HG02678 (cell line): ENCODE results near the gene ARF1.
"Not testable (repeated sequence)": the region's sequence is repeated elsewhere in the genome, so short reads cannot be mapped to it uniquely, and the experiment has no call there.

ENCODE experiments used
- ATAC-seq: cut with Tn5 transposase; IDR thresholded peaks from one replicate; pipeline ENCODE4 v1.9.1; 2021; ENCODE audit warnings: mild to moderate bottlenecking, moderate library complexity; ENCODE audit not compliant: unreplicated experiment

Gene ARF1

DNA sequence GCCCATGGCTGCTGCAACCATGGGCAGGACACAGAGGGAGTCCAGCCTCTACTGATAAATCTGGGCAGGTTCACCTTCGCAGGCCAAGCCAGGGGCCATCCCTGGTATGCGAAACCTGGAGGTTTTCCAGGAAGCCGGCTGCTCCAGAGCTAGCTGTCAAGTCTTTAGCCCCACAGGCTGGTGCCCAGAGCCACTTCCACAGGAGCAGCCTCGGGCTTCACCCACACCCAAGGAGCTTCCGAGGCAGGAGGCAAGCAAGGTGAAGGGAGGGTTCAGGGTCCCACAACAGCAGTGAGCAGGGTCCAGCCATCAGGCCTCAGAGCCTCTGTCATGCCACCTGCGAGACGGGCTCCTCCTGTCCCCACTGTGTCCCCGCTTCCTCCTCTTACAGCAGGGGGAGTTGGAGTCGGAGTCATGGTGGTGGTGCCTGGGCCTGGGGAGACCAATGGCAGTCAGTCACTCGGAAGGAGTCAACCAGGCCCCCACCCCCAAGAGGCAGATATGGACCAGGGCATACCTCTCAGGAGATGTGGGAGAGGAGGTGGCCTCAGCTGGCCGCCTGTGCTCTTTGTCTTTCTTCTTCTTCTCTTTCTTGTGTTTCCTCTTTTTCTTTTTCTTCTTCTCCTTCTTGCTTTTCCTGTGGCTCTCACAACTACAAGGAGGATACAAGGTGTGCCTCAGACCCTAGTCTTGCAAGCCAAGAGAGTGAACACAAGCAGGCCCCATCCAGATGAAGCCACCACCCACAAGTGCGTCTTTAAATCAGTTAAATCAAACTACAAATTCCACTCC is 18.5 kb downstream of the ARF1 start:
- no peak for ATAC-seq

DNA sequence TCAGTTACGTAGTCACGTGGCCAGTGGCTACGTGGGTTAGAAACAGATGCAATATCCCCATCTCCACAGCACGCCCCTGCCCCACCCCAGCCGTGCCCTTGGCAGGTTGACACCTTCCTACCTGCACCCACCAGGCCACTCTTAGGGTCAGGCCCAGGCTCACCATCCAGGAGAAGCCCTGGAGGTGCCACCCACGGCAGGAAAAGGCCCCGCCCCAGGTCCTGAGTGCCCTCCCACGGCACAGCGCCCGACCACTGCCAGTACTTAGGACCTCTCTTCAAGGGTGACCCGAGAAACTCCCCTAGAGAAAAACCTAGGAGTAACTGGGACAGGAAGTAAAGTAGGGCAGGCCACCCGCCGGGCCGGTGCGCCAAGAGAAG is 19.1 kb downstream of the ARF1 start:
- ATAC-seq: no peak

DNA sequence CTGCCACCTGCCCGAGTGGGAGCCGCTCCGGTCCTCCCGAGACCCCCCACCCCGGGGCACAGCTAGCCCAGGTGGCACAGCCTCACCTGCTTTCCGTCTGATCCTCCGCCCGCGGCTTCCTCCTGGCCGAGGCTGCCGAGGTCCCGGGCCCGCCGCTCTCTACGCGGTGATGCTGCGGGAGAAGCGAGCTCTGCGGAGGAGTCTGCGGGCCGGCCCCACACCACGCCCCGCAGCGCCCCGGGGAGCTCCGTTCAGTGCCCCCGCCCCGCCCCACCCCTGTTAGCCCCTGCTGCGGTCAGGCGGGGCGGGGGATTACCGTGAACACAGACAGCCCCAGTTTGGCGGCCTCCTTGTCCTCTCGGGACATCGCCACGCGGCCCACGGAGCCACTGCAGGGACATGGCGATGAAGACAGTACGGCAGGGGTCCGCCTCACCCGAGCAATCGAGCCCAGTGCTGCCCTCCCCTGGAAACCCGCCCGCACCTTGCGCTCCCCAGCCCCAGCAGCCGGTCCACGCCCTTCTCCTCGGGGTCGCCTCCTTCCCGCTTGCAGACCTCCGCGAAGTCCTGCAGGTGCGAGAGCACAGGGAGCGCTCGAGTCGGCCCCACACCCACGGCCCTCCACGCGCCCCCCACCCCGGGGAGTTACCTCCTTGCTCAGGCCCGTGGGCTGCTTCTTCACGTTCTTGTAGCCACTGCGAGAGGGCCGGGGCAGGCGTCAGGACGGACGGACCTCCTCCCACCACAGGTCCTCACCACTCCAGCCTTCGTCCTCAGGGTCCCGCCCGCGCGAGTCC is 19.7 kb downstream of the ARF1 start:
- ATAC-seq: peak; percentile 15

DNA sequence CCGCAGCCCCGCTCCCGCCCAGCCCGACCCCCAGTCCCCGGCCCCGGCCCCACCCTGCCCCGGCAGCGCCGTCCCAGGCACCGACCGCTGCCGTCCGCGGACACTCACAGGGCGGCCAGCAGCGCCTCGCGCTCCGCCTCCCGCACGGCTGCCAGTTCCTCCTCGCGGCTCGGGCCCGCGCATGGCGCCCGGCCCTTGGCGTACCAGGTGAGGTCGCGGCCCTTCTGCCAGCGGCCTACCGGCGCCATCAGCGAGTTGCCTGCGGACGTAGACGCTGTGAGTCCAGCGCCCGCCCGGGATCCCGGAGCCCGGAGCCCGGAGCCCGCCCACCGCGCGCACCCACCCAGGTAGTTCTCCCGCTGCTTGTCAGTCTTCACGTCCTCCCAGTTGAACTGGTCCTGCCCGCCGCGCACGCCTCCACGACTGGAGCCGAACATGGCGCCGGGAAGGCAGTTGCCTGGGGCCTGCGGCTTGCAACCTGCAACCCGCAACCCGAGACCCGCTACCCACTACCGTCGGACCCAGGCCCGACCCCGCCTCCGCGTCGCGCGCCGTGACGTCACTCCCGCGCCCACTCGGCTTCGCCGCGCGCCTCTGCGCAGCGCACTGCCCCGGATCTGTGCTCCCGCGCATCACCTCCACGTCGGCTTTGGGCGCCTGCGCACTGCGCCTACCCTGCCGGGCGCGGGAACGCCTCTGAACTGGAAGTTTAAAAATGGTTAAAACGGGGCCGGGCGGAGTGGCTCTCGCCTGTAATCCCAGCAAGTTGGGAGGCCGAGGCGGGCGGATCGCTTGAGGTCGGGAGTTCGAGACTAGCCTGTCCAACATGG is 20.5 kb downstream of the ARF1 start, which contains the start of gene C1orf35:
Gene C1orf35 (minus strand): TSS at position 535 of the 830 bp plus-strand sequence. CDS start 98 bp downstream, at position 437.
- ATAC-seq: peak; percentile 76

DNA sequence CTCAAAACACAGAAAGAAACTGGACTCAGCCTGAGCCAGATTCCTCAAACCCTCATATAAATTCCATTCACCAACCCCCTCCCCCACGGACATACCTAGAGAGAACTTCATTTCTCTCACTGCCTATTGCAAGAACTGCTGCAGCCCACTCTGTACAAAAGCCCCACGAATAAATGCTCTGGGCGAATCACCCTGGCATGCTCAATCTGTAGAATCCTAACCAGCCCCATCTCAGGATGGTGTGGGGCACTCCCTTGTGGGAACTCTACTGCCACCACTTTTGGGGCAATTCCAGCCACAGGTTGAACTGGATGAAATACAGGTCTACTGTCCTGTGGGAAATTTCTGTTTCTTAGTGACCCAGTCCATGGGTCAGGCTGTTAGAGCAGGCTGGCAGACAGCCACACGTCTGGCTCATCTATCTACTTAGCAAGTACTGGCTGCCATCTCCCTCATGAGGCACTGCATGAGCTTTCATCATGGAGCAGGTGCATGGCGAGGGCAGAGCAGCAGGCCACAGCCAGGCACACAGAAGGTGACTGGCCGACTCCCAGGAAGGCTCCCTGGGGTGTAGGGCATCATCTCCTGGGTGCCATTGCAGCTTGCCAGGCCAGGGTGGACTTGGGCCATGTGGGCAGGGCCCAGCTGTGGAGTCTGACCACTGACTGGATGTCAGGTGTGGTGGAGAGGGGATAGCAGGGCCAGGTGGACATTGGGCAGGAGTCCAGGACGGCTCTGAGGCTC is 22.2 kb downstream of the ARF1 start:
- no peak for ATAC-seq

DNA sequence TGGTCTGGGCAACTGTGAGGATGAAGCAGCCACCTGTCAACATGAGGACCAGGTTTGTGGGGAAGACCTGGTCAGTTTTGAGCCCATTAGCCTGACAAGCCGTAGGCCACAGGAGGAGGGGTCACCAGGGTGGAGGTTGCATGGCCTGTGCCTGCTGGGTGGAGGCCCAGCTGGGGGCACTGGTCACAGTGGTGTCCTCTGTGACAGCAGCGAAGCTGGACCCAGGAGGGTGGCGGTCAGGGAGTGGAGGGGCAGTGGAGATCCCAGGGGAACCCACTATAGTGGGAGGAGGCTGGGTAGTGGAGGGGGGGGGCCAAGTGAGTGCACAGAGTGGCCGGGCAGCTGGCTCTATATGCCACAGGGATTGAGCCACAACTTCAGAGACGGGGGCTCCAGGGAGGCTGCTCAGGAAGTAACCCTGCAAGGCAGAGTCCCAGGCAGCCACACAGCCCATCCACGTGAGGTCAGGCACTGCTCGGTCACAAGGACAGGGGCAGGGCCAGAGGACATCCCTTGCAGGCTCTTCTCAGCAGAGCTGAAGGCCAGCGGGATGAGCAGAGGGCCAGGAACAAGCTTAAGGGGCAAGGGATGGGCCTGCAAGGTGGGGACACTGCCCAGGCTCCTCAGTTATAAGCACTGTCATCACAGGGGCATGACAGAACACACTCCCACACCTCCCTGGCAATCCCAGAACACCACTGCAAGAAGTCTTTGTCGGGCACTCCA is 22.9 kb downstream of the ARF1 start:
- ATAC-seq: no peak

DNA sequence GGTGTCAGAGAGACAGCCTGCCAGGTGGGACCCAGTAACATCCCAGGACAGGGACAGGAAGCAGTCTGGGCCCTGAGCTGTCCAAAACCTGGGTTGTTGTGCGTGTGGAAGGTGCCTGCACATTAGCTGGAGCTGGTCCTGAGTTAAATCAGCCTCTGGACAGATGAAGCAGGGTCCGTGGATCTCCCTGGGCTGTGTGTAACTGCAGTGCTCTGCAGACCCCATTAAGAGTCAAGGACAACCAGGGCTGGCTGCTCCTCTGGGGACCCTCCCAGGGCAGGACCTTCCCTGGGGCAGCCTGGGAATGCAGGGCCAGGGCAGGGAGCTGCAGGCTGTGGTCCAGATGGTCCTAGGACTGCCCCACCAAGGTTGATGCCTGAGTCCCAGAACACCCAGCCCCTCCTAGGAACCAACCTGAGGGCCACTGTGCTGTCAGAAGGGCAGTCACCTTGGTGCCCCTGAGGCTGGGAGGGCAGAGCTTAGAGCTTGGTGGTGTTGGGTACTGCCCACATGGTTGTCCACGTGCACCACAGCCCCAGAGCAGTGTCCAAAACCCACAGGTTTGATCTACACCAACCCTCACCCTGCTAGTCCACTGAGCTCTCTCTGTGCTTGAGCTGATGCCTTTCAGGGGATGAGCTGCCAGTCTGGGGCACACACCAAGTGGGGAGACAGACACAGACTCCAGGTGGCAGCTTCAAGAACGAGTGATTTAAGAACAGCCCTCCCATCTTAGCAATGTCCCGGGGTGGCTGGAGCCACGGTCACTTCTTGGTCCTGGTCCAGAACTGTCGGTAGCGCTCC is 23.7 kb downstream of the ARF1 start:
- ATAC-seq: no peak

DNA sequence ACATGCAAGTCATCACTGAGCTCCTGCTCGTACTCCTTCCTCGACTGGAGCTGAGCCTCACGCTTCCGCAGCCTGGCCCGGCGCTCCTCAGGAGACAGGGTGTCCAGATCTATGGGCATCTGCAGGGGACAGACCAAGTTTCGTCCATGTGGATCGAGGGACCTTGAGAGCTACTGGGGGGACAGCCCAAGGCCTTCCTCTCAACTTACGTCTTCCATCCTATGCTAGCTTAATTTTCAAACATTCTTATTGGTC is 24.2 kb downstream of the ARF1 start:
- no peak for ATAC-seq

DNA sequence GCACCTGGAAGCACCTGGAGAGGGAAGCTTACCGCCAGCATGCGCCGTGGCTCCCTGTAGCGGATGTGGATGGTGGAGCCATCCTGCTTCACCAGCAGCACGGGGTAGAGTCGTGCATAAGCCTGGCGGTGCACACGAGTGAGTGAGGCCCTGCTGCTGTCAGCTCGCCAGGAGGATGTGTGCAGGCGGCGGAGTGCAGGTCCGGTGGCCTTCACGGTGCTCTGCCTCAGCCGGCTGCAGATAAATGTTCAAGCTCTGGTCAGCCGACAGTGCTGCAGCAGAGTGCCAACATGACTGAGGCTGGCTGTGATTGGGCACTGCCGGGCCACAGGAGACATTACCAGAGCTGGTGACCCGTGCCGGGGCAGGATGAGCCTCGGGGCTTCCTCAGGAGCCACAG is 25.1 kb downstream of the ARF1 start:
- ATAC-seq: no peak

DNA sequence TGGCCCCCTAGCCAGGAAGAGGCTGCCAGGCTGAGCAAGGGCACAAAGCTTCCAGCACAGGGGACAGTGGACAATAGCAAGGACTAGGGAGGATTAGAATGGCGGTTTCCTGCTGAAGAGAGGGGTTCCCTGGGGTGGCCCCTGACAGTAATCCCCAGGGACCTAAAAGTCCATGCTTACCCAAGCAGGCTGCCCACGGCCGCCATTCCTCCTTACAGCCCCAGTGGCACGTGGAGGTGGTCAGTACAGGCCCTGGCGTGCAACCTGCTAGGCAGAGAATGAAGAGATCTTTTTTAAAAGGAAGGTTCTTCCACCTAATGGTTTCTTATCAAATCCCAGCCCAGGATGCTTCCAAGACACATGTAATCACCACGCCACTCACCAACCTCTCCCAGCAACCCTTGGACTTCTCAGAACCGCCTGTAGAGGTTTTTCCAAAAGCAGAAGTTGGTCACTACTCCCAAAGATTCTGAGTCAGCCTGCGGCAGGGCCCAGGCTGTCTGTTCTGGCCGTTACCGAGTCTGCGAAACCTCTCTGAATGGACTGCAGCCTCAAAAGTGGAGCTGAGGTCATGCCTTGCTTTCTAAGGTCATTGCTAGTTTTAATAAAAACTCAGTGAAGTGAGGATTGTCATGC is 25.7 kb downstream of the ARF1 start:
- ATAC-seq: no peak

DNA sequence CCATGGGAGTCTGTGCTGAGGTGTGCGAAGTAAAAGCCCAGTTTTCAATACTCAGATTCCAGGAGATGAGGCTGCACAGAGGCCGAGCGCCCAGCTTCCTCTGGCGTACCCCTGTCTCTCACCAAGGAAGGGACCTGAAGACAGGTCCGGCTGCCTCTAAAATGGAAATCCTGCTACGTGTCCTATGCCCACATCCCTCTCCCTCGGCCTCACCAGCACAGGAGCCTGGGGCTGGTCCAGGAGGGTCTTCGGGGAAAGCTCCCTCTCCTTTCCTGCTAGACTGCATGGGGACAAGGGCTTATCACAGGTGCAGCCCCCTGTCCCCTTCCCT is 26.2 kb downstream of the ARF1 start:
- no peak for ATAC-seq

DNA sequence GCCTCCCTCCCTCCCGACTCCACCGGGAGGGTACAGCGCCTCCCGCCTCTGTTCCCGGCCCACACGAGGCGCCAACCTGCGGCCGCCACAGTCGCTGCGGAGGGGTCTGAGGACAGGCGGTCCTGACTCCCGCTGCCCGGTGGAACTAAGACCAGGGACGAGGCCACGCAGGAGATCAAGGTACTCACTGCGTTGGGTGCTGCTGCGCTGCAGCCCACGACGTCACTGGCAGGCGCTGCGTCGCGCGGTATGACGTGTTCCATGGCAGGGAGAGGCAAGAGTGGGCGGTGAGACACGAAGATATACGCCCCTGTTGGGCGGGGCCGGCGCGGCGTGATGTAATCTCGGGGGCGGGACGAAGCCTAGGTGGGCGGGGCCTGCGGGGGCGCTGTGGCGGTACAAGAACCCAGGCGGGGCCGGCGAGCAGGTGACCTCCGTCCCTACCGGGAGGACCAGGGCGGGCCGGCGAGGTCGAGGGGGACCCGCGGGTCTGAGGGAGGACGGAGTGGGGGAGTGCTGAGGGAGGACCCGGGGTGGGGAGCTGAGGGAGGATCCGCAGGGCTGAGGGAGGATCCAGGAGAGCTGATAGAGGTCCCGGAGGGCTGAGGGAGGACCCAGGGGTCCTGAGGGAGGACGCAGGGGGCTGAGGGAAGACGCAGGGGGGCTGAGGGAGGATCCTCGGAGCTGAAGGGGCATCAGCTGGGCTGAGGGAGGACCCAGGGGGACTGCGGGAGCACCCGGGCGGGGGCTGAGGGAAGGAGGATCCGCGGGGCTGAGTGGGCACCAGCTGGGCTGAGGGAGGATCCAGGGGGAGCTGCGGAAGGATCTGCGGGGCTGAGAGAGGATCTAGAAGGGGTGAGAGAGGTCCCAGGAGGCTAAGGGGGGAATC is 26.8 kb downstream of the ARF1 start, which contains the start of gene MRPL55:
Gene MRPL55 (minus strand): TSS at position 227 of the 889 bp plus-strand sequence. CDS start 1,039 bp downstream, outside the sequence.
- peak; percentile 89 for ATAC-seq

DNA sequence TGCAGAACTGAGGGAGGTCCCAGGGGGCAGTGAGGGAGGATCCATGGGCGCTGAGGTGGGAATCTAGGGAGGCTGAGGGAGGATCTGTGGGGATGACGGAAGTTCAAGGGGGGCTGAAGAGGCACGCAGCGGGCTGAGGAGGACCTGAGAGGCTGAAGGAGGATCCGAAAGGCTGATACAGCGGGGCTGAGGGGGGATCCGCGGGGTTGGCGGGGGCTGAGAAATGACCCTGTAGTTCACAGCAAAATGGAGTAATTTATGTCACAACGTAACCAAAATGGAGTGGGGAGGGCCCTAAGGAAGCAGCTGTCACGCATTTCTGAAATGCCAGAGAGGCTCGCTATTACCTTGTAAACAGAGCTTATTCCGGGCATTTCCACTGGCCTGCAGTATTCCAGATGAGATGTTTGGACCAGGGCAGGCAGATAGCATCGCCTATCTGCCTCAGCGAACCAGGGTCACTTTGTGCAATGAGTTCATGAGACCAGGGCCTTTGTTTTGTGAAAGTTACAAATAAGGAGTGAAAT is 27.5 kb downstream of the ARF1 start:
- no peak for ATAC-seq

DNA sequence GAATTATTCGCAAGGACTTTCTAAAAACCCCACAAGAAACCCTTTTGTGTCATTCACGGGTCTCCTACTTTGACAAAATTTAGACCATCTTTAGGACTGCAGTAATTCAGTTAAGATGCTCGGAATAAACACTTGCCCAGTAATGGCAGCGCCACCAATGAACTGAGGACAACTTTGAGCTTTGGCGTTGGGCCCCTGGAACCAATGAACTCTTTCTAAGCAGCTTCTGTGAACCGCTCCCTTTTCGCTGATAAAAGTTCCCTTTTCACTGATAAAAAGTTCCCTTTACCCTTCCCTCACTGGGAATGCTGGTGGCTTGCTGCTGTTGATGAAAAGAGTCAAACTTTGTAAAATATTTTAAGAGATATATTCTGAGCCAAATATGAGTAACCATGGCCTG is 28.0 kb downstream of the ARF1 start:
- no peak for ATAC-seq

DNA sequence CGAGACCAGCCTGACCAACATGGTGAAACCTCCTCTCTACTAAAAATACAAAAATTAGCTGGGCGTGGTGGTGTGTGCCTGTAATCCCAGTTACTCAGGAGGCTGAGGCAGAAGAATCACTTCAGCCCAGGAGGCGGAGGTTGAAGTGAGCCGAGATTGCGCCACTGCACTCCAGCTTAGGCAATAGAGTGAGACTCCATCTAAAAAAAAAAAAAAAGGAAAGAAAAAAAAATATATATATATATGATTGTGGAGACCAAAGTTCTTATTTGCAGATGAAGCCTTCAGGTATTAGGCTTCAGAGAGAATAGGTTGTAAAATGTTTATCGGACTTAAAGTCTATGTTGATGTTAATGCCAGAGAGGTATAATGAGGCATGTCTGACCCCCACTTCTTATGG is 28.8 kb downstream of the ARF1 start:
- not testable (repeated sequence) for ATAC-seq

DNA sequence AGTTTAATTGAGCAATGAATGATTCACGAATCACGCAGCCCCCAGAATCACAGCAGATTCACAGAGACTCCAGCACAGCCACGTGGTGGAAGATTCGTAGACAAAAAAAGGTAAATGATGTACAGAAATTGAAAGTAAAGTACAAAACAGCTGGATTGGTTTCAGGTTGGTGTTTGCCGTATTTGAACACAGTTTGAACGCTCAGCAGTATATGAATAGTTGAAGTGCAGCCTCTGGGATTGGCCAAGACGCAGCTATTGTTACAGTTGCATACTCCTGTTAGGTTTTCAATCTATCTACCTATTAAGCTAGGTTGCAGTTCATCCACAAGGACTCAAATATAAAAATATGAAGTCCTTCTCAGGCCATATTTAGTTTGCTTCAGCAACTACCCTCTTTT is 29.7 kb downstream of the ARF1 start:
- ATAC-seq: no peak

DNA sequence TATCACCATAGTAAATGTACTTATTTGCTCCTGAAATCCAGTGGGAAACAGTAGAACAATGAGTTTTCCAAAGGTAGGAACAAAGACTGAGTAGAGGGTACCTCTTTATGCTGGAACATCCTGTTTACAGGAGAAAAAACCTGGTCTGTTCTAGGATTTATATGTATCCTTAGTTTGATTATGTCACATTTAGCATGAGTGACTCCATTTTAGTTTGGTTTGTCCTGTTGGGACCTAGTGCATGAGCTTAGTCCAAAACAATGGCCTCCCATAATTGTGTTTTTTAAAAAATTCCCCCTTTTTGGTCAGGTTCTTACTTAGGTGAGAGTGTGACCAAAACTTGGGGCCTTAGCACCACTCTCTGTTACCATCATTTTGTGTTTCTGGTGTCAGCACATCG is 30.1 kb downstream of the ARF1 start:
- ATAC-seq: no peak

DNA sequence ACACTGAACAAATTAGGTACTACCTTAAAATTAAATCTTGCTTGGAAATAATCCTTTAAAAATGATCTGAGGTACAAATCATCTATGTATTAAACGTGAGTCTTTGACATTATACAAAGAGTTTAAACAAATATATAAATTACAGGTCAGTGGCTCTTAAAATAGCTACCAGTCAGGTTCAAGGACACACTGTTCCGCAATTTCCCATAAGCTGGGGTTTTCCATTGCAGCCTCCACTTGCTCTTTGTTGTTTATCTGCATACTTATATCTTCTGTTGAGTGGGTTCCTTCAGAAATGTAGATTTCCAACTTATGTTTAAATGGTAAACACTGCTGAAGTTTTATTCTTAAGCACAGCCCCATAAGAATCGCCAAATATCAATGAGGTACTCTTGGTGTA is 32.3 kb downstream of the ARF1 start:
- ATAC-seq: no peak
